Measurements from ENCODE around the gene CRTC1. TPM values are rescaled to one million over a fixed set of nuclear protein-coding genes. Genes with fewer than 3 reads are reported as not detected.

Gene CRTC1
- total RNA-seq, 1 donor from 2014 or later: 15.5 TPM

DNA sequence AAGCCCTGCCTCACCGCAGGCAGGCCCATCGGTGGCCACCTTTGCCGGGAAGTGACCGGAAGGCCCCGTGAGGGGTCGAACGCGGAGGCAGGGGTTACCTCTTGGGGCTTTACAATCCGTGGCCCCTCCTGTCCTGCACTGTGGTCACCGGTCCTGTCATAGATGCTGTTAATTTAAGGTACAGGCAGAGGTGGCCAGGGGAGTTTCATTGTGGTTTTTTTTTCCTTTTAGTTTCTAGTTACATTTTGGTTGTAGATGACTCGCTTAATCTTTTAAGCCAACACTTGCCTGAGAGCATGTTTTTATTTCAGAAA, 94.6 kb downstream of the CRTC1 start:
- Mint-ChIP-seq H3K27ac (no peak overlapping the region), H3K27me3 (no peaks in the 10 kb centered on the region), H3K9me3 (no peaks in the 10 kb centered on the region), H3K36me3 (ENCODE audit: low read depth) (peaks cover 2% of the 10 kb centered on the region), H3K4me3 (no peak overlapping the region), H3K4me1 (peaks cover 7% of the 10 kb centered on the region)
- CTCF ChIA-PET: no interaction called here
- intact Hi-C loops (cut with micrococcal nuclease): no loop called here
- DNase-seq (no peak), ATAC-seq (ENCODE audit: low read depth) (no peak)
- TF ChIP-seq CTCF (IDR thresholded peaks at IDR 0.05): no peak
- POLR2A ChIA-PET: no interaction called here

DNA sequence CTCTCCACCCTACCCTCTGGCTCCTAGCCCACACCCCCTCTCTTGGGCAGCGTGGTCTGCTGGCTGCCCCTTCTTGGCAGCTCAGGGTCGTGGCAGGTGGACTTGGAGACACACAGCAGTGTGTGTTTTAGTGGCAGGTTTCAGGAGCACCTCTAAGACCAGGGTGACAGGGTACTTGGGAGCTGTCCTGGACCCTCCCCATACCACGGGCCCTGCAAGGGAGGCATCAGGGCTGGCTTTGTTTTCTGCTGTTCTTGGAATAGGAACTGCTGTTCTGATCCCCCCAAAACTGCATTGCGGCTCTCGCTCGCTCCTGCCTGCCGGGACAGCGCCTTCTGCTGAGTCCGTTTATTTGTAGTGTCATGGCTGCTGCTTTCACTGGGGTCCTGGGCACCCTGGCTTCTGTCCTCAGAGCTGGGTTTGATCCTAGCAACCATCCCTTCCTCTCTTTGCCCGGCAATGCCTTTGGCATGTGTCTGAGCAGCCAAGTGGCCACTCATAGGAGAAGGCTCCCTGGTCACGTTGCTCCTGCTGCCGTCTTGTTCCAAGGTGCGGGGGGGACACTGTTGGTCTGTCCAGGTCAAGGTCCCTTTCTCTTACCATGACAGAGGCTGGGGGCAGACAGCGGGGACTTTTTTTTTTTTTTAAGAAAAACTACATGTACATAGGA, 95.5 kb downstream of the CRTC1 start:
- ChIA-PET CTCF (no interaction called here), POLR2A (no interaction called here)
- Mint-ChIP-seq H3K27me3 (no peaks in the 10 kb centered on the region), H3K36me3 (ENCODE audit: low read depth) (peaks cover 2% of the 10 kb centered on the region), H3K9me3 (no peaks in the 10 kb centered on the region), H3K4me1 (peaks cover 7% of the 10 kb centered on the region), H3K4me3 (no peak overlapping the region), H3K27ac (no peak overlapping the region)
- no peak for TF ChIP-seq CTCF (IDR thresholded peaks at IDR 0.05)
- DNase-seq (no peak), ATAC-seq (ENCODE audit: low read depth) (no peak)
- intact Hi-C loops (cut with micrococcal nuclease): no loop called here

DNA sequence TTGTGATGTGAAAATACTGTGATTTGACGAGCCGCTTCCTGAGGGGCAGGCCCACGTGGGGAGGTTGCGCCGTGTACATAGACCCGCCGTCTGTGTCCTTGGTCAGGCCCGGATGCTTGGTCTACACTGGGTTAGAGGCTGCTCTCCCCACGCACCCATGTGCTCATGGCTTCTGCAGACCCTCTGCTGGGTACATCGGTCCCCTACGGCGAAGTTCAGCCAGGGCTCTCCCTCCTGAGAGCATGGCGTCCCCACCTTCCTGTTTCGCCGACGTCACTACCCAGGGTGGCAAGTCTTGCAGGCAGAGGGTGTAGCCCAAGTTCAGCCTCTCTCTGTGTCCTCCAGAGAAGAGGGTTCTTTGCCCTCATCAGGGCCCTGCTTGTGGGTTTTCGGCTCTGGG, 96.6 kb downstream of the CRTC1 start:
- no peak for ATAC-seq (ENCODE audit: low read depth)
- no peaks in the 10 kb centered on the region for H3K9me3 Mint-ChIP-seq
- H3K4me1 Mint-ChIP-seq: peaks cover 7% of the 10 kb centered on the region
- H3K36me3 Mint-ChIP-seq (ENCODE audit: low read depth): peaks cover 2% of the 10 kb centered on the region
- peaks cover 9% of the 10 kb centered on the region for H3K27me3 Mint-ChIP-seq
- no peak overlapping the region for H3K27ac Mint-ChIP-seq
- TF ChIP-seq CTCF (IDR thresholded peaks at IDR 0.05): no peak
- ChIA-PET POLR2A (no interaction called here), CTCF (no interaction called here)
- no peak overlapping the region for H3K4me3 Mint-ChIP-seq
- no peak for DNase-seq
- intact Hi-C loops (cut with micrococcal nuclease): no loop called here

- POLR2A ChIA-PET: no interaction called here
- H3K9me3 Mint-ChIP-seq: no peaks in the 10 kb centered on the region
- peaks cover 13% of the 10 kb centered on the region for H3K27me3 Mint-ChIP-seq
- no peak overlapping the region for H3K4me3 Mint-ChIP-seq
- DNase-seq (no peak), ATAC-seq (ENCODE audit: low read depth) (no peak)
- H3K27ac Mint-ChIP-seq: no peak overlapping the region
- H3K36me3 Mint-ChIP-seq (ENCODE audit: low read depth): peaks cover 2% of the 10 kb centered on the region
- H3K4me1 Mint-ChIP-seq: peaks cover 11% of the 10 kb centered on the region
- intact Hi-C loops (cut with micrococcal nuclease): no loop called here
- CTCF ChIA-PET: no interaction called here
- TF ChIP-seq CTCF (IDR thresholded peaks at IDR 0.05): no peak
These were observed 97.2 kb downstream of the CRTC1 start for GRCh38 chr19:18780631-18781030.

DNA sequence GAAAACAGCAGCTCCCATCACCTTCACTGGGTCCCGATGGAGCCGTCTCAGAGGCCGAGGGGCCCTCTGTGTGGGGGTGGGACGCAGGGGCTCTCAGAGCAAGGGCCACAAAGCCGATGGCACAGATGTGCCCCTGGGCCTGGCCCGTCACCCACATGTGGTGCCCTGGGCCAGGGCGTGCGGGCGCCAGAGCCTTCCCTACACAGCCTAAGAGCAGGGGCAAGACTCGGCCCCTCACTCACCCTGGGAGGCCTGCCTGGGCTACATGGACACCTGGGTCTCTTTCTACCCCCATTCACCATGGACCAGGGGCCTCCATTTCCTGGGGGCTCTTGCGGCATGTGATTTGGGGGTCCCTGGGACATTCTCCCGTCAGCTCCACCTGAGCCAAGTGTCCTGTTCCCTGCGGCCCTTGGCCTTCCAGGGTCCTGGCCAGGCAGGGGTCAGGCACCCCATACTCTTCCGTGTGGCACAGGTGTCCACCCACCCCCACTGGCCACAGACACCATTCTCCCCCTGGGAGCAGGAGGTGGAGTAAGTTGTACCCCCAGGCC, 97.6 kb downstream of the CRTC1 start:
- TF ChIP-seq CTCF (IDR thresholded peaks at IDR 0.05): no peak
- DNase-seq (no peak), ATAC-seq (ENCODE audit: low read depth) (no peak)
- Mint-ChIP-seq H3K27ac (no peak overlapping the region), H3K36me3 (ENCODE audit: low read depth) (peaks cover 2% of the 10 kb centered on the region), H3K9me3 (no peaks in the 10 kb centered on the region), H3K27me3 (peaks cover 17% of the 10 kb centered on the region), H3K4me3 (no peak overlapping the region), H3K4me1 (peaks cover 14% of the 10 kb centered on the region)
- intact Hi-C loops (cut with micrococcal nuclease): no loop called here
- POLR2A ChIA-PET: no interaction called here
- CTCF ChIA-PET: no interaction called here
